HG03558 (cell line): ENCODE results near the gene AP1B1.

Source experiments
- ATAC-seq: cut with Tn5 transposase; IDR thresholded peaks from one replicate; pipeline ENCODE4 v1.9.1; 2021; ENCODE audit warnings: moderate number of reproducible peaks; ENCODE audit not compliant: unreplicated experiment; ENCODE audit errors: extremely low read depth

AP1B1 gene

GRCh38 chr22:29335656-29336055, 52.7 kb downstream of the AP1B1 start:
- no peak for ATAC-seq

DNA sequence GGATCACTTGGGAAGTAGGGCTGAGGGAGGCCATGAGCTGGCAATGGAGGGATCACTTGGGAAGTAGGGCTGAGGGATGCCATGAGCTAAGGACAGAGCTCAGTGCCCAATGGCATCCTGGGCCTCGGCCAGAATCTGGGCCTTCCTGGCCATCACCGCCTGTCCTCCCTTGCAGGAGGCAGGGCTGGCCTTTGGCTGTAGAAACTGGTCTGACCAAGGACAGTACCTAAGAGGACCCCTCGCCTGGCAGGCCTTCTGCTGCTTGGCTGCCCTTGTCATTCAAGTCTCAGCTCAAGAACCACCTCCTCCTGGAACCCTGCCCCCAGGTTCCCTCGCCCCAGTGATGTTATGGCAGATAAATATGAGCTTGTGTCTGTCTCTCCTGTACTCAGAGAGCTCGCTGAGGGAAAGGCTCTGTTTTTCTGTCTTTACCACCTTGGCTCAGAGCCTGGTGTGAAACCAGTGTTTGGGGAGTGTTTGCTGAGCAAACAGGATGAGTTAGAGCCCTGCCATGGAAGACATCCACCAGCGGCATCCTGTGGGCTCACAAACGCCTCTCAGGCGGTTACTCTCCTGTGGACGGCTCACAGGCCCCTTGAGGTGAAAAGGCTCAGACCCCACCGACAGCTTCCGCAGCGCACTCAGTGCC, 53.5 kb downstream of the AP1B1 start:
- ATAC-seq: no peak

GRCh38 chr22:29334148-29334547, 54.2 kb downstream of the AP1B1 start:
- no peak for ATAC-seq

DNA sequence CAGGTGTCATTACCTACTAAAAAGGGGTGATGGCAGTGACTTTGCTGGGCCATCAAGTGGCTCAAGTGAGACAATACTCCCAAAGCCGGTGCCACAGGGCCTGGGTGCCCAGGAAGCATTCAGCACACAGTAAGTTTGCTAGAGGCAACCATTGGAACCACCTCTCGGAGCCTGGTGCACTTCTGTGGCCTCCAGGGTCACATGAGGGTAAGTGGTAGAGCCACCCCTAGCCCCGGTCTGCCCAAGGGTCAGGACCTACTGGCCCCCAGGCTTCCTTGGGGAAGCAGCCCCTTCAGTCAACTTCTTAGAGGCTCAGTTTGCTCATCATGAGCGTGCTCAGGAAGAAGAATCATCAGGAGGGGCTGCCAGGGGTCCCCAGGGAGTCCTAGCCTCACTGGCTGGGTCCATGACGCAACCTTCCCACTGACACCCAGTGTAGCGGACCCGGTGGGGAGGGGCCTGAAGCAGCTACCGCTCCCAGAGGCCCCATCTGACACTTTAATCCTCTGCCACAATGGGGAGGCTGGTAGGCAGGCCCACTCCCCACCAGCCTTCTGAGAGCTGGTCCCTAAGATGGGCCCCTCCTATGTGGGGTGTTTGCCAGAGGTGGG, 55.4 kb downstream of the AP1B1 start:
- ATAC-seq: no peak

DNA sequence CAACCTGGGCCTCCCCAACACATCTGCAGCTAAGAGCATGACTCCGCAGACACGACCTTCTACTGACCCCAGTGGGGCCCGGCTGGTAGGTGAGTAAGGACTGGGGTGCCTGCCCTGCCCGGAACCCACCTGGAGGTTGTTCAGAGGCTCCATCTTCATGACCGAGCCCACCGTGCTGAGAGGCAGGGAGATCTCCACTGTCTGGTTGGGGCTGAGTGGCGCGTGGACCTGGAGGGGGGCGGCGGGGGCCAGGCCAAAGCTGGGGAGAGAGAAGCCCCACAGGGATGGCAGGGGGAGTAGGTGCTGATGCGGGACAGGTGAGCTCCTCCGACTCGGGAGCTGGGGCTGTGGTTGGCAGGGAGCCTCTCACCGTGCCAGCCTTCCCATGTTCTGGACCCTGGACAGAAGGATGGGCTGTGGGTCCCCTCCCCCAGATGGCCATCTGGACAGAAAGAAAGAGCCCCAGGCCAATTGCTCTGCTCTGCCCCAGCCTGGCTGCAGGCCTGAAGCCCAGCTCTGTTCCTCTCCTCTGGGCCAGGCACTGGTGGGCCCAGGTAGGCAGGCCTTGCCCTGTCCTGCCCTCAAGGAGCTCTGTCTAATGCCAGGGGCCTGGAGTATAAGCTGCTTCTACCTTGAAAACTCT, 56.6 kb downstream of the AP1B1 start:
- no peak for ATAC-seq

GRCh38 chr22:29331213-29331612, 57.2 kb downstream of the AP1B1 start:
- ATAC-seq: no peak

GRCh38 chr22:29330753-29331152, 57.6 kb downstream of the AP1B1 start:
- ATAC-seq: no peak

- no peak for ATAC-seq
Measured at GRCh38 chr22:29330291-29330690, 58.1 kb downstream of the AP1B1 start.

GRCh38 chr22:29329581-29329980, 58.8 kb downstream of the AP1B1 start:
- no peak for ATAC-seq

DNA sequence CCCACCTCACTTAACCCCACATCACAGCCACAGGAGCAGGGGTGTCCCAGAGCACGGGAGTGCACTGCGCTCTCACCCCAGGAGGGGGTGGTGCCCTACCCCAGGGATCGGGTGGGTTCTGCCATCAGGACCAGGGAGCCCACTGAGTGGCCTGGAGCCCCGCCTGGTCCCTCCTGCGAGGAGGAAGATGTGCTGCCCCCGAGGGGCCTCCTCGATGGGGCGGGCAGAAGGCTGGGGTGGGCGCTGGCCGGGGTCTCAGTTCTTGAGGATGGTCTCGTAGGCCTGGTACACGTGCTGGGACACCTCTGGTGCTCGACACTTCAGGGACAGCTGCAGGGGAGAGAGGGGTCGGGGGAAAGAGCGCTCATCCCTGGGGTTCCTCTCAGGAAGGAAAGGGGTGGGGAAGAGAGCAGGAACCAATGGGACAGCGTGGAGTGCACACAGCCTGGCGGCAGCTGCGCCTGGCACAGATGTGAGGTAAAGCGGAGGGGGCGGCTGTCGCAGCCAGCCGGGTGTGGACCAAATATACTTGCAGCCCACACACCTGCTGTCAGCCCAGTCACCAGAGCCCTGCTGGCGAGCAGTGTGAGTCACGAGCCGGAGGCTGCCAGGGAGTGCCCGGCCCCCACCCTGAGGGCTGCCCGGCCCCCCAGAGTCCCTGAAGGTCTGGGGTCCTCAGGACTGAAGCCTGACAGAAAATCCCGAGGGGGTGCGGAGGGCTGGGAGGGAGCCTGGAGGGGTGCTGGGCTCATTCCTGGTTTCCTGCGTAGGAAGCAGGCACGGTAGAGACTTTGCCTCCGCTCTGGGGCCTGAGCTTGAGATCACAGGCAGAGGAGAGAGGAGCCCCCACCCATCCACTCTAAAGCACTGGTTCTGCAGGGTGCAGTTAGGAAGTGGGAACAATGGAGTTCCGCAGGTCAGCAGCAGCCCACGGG, 59.5 kb downstream of the AP1B1 start:
- no peak for ATAC-seq

DNA sequence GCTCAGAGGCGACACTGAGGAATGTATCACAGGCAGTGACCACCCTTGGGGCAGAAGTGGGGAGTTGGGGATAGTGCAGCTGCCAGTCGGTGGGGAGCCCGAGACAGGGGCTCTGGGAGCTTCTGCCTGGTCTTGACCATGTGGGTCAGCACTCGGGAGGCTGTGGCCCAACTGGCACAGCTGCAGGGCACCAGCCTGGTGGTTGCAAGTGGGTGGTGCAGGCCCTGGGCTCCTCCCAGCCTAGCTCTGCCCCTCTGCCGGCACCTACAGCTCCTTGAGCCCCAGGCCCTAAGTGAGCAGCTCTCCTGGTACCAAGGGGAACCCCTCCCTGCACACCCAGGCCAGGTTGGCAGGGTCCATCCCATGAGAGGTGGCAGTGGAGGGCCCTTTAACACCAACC, 60.3 kb downstream of the AP1B1 start:
- no peak for ATAC-seq

- no peak for ATAC-seq
Measured at GRCh38 chr22:29327089-29327764, 61.1 kb downstream of the AP1B1 start.

GRCh38 chr22:29326481-29326880, 61.9 kb downstream of the AP1B1 start:
- no peak for ATAC-seq

- ATAC-seq: no peak
Measured at GRCh38 chr22:29325785-29326315, 62.5 kb downstream of the AP1B1 start.

DNA sequence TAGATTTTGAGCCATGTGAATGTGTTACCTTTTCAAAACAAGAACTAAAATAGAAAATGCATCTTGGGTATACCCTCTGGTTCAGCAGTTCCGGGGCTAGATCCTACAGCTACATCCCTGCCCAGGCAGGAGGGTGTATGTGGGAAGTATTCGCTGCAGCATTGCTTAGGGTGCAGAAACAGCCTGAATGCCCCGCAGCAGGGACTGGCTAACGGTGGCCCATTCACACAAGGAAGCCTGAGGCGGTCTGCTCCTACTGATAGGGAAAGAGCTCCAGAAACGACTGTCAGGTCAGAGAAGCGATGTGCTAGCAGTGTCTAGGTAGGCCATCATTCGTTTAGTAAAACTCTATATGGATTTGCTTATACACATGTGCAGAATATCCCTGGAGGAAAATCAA, 63.0 kb downstream of the AP1B1 start:
- ATAC-seq: no peak

DNA sequence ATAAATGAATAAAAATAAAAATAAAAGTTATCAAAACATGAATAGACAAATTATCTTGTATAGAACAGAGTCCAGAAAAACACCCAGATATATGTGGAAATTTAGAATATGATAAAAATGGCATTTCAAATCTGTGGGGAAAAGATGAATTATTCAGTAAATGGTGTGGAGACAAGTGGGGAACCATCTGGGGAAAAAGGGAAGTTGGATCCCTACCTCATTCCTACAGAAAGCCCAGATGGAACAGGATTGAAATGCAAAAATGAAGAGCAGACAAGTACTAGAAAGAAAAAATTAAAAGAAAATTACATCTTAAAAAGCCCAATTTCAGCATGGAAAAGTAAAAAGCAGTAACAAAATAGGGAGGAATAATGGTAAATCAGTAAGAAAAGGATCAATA, 64.7 kb downstream of the AP1B1 start:
- ATAC-seq: no peak

- ATAC-seq: no peak
Measured at GRCh38 chr22:29320546-29320945, 67.8 kb downstream of the AP1B1 start.

DNA sequence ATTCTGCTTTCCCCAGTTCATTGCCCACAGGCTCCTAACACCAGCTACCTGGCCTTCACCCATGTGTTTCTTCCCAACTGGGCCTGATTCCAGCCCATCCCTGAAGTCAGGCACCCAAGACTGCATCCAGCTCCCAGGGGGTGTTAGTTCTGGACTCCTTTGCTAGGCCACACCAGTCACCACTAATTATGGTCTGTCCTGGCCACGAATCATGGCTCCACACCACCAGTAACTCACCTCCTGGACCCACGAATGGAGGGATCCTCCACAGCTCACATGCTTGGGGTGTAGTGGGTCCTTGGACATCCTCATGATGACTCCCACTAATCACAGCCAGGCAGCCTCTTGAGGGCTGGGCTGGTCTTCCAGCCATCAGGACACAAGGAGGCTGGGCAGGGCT, 69.3 kb downstream of the AP1B1 start:
- no peak for ATAC-seq

DNA sequence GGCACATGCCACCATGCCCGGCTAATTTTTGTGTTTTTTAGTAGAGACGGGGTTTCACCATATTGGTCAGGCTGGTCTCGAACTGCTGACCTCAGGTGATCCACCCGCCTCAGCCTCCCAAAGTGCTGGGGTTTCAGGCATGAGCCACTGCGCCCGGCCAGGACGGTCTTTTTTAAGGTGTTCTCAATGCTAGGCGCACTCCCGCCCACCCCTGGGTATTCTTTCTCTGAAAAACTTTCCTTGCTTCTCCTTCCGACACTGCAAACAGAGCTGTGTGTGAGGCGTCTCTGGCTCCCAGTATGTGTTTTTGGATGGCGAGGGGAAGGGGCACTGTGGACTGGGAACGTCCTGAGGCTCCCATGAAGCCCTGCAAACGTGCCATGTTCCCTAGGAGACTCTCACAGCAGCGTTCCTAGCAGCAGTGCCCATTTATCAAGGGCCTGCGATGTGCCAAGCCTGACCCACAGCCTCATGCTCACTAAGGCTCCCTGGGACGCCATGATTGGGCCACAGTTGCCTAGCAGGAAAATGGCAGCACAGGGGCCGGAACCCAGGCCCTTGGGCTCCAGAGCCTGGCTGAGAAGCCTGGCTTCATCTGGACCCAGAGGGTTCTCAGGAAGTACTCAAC, 70.4 kb downstream of the AP1B1 start:
- ATAC-seq: no peak
